Stimulated activated CD8-positive, alpha-beta memory T cell treated with anti-CD3 and anti-CD28 coated beads, Interleukin-2, amount 100 ng/mL, for 48 hours (primary cell): ENCODE results near the gene CPT1A.

ENCODE experiments used
- DNase-seq, 2 donors: peaks; one replicate each; pipeline ENCODE4 v3.0.0-alpha.2; 2020; ENCODE audit warnings: low read depth in 2 of 2

CPT1A gene

GRCh38 chr11:68831124-68831523 is 10.6 kb downstream of the CPT1A start:
- no peak for DNase-seq

GRCh38 chr11:68829581-68829980 is 12.1 kb downstream of the CPT1A start:
- DNase-seq: no peak

- no peak for DNase-seq
Observed at GRCh38 chr11:68828957-68829356, 12.8 kb downstream of the CPT1A start.

GRCh38 chr11:68828155-68828931 is 13.4 kb downstream of the CPT1A start:
- DNase-seq: no peak

GRCh38 chr11:68827733-68828132 is 14.0 kb downstream of the CPT1A start:
- no peak for DNase-seq

GRCh38 chr11:68826726-68827125 is 15.0 kb downstream of the CPT1A start:
- no peak for DNase-seq

- DNase-seq: peak in 1 of 2 donors; percentile 54
Observed at GRCh38 chr11:68825571-68825970, 16.1 kb downstream of the CPT1A start.

- DNase-seq: no peak
Observed at GRCh38 chr11:68822546-68822945, 19.2 kb downstream of the CPT1A start.

- no peak for DNase-seq
Observed at GRCh38 chr11:68821670-68822069, 20.0 kb downstream of the CPT1A start.

- no peak for DNase-seq
Observed at GRCh38 chr11:68819362-68819761, 22.4 kb downstream of the CPT1A start.

GRCh38 chr11:68818181-68818580 is 23.5 kb downstream of the CPT1A start:
- no peak for DNase-seq

GRCh38 chr11:68817554-68817953 is 24.2 kb downstream of the CPT1A start:
- no peak for DNase-seq

GRCh38 chr11:68816917-68817419 is 24.7 kb downstream of the CPT1A start:
- DNase-seq: no peak

GRCh38 chr11:68816251-68816776 is 25.4 kb downstream of the CPT1A start:
- DNase-seq: no peak

- DNase-seq: no peak
Observed at GRCh38 chr11:68813773-68814172, 27.9 kb downstream of the CPT1A start.

- DNase-seq: no peak
Observed at GRCh38 chr11:68812526-68812925, 29.2 kb downstream of the CPT1A start.

- no peak for DNase-seq
Observed at GRCh38 chr11:68810164-68810563, 31.6 kb downstream of the CPT1A start.

- DNase-seq: no peak
Observed at GRCh38 chr11:68809506-68809905, 32.2 kb downstream of the CPT1A start.

GRCh38 chr11:68808787-68809186 is 32.9 kb downstream of the CPT1A start:
- DNase-seq: no peak

- no peak for DNase-seq
Observed at GRCh38 chr11:68806931-68807844, 34.5 kb downstream of the CPT1A start.

GRCh38 chr11:68804786-68805185 is 36.9 kb downstream of the CPT1A start:
- no peak for DNase-seq

GRCh38 chr11:68803766-68804165 is 38.0 kb downstream of the CPT1A start:
- DNase-seq: no peak
